Naive thymus-derived CD4-positive, alpha-beta T cell (primary cell): Measurements from ENCODE around the gene APOB. TPM values are rescaled to one million over a fixed set of nuclear protein-coding genes. Genes with fewer than 3 reads are reported as not detected.

Experiments used
- ATAC-seq: fragments of 150-1000 bp; cut with Tn5 transposase; 2 replicates; pipeline ENCODE4 v1.10.0; 2021; ENCODE audit warnings: mild to moderate bottlenecking, moderate library complexity
- CTCF ChIA-PET: fragments of 350-600 bp; sonication (Branson Sonifier 250); formaldehyde crosslinking; loops from one replicate; lab custom pipeline; 2021; ENCODE audit warnings: antibody characterized with exemption; lab: Charles Lee
- POLR2A ChIA-PET: fragments of 350-600 bp; sonication (Branson Sonifier 250); formaldehyde crosslinking; loops from one replicate; lab custom pipeline; 2021; ENCODE audit warnings: antibody characterized with exemption, inconsistent platforms; lab: Charles Lee
- DNase-seq, 9 donors: peaks; one replicate each; pipeline versions ENCODE4 v3.0.0 to v3.0.0-alpha.2; 2020 to 2022; ENCODE audit warnings: mixed read lengths in 1 of 9
- H3K27ac ChIP-seq: one replicate; pipeline ENCODE4 v1.7.0; 2013; ENCODE audit warnings: mild to moderate bottlenecking, low read depth, low read length, moderate library complexity
- H3K27me3 ChIP-seq, 2 donors: one replicate each; pipeline ENCODE4 v1.7.0; 2013; ENCODE audit warnings: low read length in 2 of 2, mild to moderate bottlenecking in 2 of 2, moderate library complexity in 2 of 2; ENCODE audit not compliant: control insufficient read depth in 2 of 2, insufficient read depth in 2 of 2
- H3K36me3 ChIP-seq, 3 experiments: 1 replicate in 2 of 3; 2 replicates in 1 of 3; pipeline ENCODE4 v1.7.0; 2013; ENCODE audit warnings: low read length in 3 of 3, mild to moderate bottlenecking in 3 of 3, moderate library complexity in 1 of 3; ENCODE audit not compliant: insufficient read depth in 3 of 3, control insufficient read depth in 2 of 3
- H3K4me1 ChIP-seq, 2 donors: one replicate each; pipeline ENCODE4 v1.7.0; 2013; ENCODE audit warnings: low read length in 2 of 2, mild to moderate bottlenecking in 2 of 2, moderate library complexity in 1 of 2; ENCODE audit not compliant: control insufficient read depth in 2 of 2, insufficient read depth in 2 of 2
- H3K4me3 ChIP-seq: 2 replicates; pipeline ENCODE4 v1.7.0; 2013; ENCODE audit warnings: mild to moderate bottlenecking, low read length
- H3K9me3 ChIP-seq, 3 experiments: 1 replicate in 2 of 3; 2 replicates in 1 of 3; pipeline ENCODE4 v1.7.0; 2013; ENCODE audit warnings: low read length in 3 of 3; ENCODE audit not compliant: control insufficient read depth in 2 of 3
- H3K27ac Mint-ChIP-seq, 9 donors: one replicate each; pipeline ENCODE4 v1.8.0; 2020 to 2022; ENCODE audit warnings: mixed read lengths in 9 of 9, mild to moderate bottlenecking in 8 of 9, moderate library complexity in 5 of 9, inconsistent platforms in 2 of 9
- H3K27me3 Mint-ChIP-seq, 5 donors: one replicate each; pipeline ENCODE4 v1.8.0; 2021 to 2022; ENCODE audit warnings: mixed read lengths in 5 of 5, mild to moderate bottlenecking in 1 of 5
- H3K36me3 Mint-ChIP-seq, 5 donors: one replicate each; pipeline ENCODE4 v1.8.0; 2020 to 2022; ENCODE audit warnings: mixed read lengths in 5 of 5, mild to moderate bottlenecking in 3 of 5, inconsistent platforms in 1 of 5
- H3K4me1 Mint-ChIP-seq, 7 donors: one replicate each; pipeline ENCODE4 v1.8.0; 2020 to 2022; ENCODE audit warnings: mixed read lengths in 7 of 7, mild to moderate bottlenecking in 3 of 7, inconsistent platforms in 1 of 7
- H3K4me3 Mint-ChIP-seq, 10 donors: one replicate each; pipeline ENCODE4 v1.8.0; 2020 to 2022; ENCODE audit warnings: mild to moderate bottlenecking in 10 of 10, mixed read lengths in 10 of 10, moderate library complexity in 6 of 10, inconsistent platforms in 2 of 10
- H3K9me3 Mint-ChIP-seq, 11 donors: one replicate each; pipeline ENCODE4 v1.8.0; 2020 to 2022; ENCODE audit warnings: mixed read lengths in 11 of 11, mild to moderate bottlenecking in 4 of 11, inconsistent platforms in 1 of 11, moderate library complexity in 1 of 11
- intact Hi-C, 2 donors: fragments of 100-400 bp; cut with micrococcal nuclease; formaldehyde crosslinking; loops; one replicate each; pipeline ENCODE4 v1.15.1; 2023
- polyA plus RNA-seq, 2 donors: library from polyadenylated mRNA; unstranded; fragments of 300-500 nt; fragmentation: Illumina TruSeq; gene quantifications; one replicate each; pipeline ENCODE4 v1.2.3, GENCODE V29; 2021
- total RNA-seq, 6 experiments: library from RNA in 5 of 6; stranded (reverse) in 5 of 6; gene quantifications; 1 replicate in 5 of 6; 2 replicates in 1 of 6; pipeline ENCODE4 v1.2.3 and lab custom pipeline; 2021 to 2026

APOB gene
- total and polyA plus RNA-seq, 7 experiments from 2014 or later, result not detected

GRCh38 chr2:21070341-21071257 is 26.7 kb upstream of the APOB start:
- CTCF ChIA-PET, result no interaction called here
- Histone ChIP-seq H3K9me3 (no peaks in the 10 kb centered on the region), H3K4me3 (no peak overlapping the region), H3K36me3 (no peaks in the 10 kb centered on the region), H3K27ac (no peak overlapping the region), H3K4me1 (no peaks in the 10 kb centered on the region), H3K27me3 (no peaks in the 10 kb centered on the region)
- Mint-ChIP-seq H3K27ac (no peak overlapping the region), H3K9me3 (peaks cover 0 to 2% (median 0%) of the 10 kb centered on the region in 11 donors), H3K4me1 (peaks cover 0 to 2% (median 0%) of the 10 kb centered on the region in 7 donors), H3K4me3 (no peak overlapping the region), H3K27me3 (peaks cover 3 to 28% (median 6%) of the 10 kb centered on the region in 5 donors), H3K36me3 (no peaks in the 10 kb centered on the region)
- no peak for ATAC-seq
- POLR2A ChIA-PET, result no interaction called here
- intact Hi-C loops, result no loop called here
- DNase-seq, result no peak

- Mint-ChIP-seq H3K27ac (no peak overlapping the region), H3K27me3 (peaks cover 3 to 28% (median 5%) of the 10 kb centered on the region in 5 donors), H3K36me3 (no peaks in the 10 kb centered on the region), H3K4me1 (peaks cover 0 to 2% (median 0%) of the 10 kb centered on the region in 7 donors), H3K4me3 (no peak overlapping the region), H3K9me3 (peaks cover 0 to 2% (median 0%) of the 10 kb centered on the region in 11 donors)
- no peak for ATAC-seq
- ChIA-PET CTCF (no interaction called here), POLR2A (no interaction called here)
- no peak overlapping the region for H3K4me3 ChIP-seq
- H3K36me3 ChIP-seq, result no peaks in the 10 kb centered on the region
- intact Hi-C loops, result no loop called here
- no peak overlapping the region for H3K27ac ChIP-seq
- H3K27me3 ChIP-seq, result no peaks in the 10 kb centered on the region
- H3K9me3 ChIP-seq, result no peaks in the 10 kb centered on the region
- no peak for DNase-seq
- no peaks in the 10 kb centered on the region for H3K4me1 ChIP-seq
These were observed 26.0 kb upstream of the APOB start for GRCh38 chr2:21069746-21070340.

- H3K36me3 ChIP-seq, result no peaks in the 10 kb centered on the region
- intact Hi-C loops, result no loop called here
- Mint-ChIP-seq H3K27me3 (peaks cover 3 to 28% (median 5%) of the 10 kb centered on the region in 5 donors), H3K27ac (no peak overlapping the region), H3K36me3 (no peaks in the 10 kb centered on the region), H3K4me3 (no peak overlapping the region), H3K9me3 (peaks cover 0 to 2% (median 0%) of the 10 kb centered on the region in 11 donors), H3K4me1 (peaks cover 0 to 2% (median 0%) of the 10 kb centered on the region in 7 donors)
- ChIA-PET CTCF (no interaction called here), POLR2A (no interaction called here)
- no peak overlapping the region for H3K27ac ChIP-seq
- no peak overlapping the region for H3K4me3 ChIP-seq
- no peaks in the 10 kb centered on the region for H3K27me3 ChIP-seq
- no peak for DNase-seq
- ATAC-seq, result no peak
- no peaks in the 10 kb centered on the region for H3K9me3 ChIP-seq
- H3K4me1 ChIP-seq, result no peaks in the 10 kb centered on the region
These were observed 24.1 kb upstream of the APOB start for GRCh38 chr2:21067859-21068537.

GRCh38 chr2:21067125-21067524 is 23.3 kb upstream of the APOB start:
- H3K27ac Mint-ChIP-seq, result no peak overlapping the region
- DNase-seq (no peak), ATAC-seq (no peak)
- intact Hi-C loops, result no loop called here
- Histone ChIP-seq H3K4me1 (no peaks in the 10 kb centered on the region), H3K4me3 (no peak overlapping the region), H3K27me3 (no peaks in the 10 kb centered on the region), H3K9me3 (no peaks in the 10 kb centered on the region), H3K27ac (no peak overlapping the region), H3K36me3 (no peaks in the 10 kb centered on the region)
- H3K4me1 Mint-ChIP-seq, result peaks cover 0 to 2% (median 0%) of the 10 kb centered on the region in 7 donors
- CTCF ChIA-PET, result no interaction called here
- peaks cover 3 to 28% (median 5%) of the 10 kb centered on the region in 5 donors for H3K27me3 Mint-ChIP-seq
- POLR2A ChIA-PET, result no interaction called here
- H3K4me3 Mint-ChIP-seq, result no peak overlapping the region
- peaks cover 0 to 2% (median 0%) of the 10 kb centered on the region in 11 donors for H3K9me3 Mint-ChIP-seq
- H3K36me3 Mint-ChIP-seq, result no peaks in the 10 kb centered on the region

GRCh38 chr2:21059885-21060610 is 16.2 kb upstream of the APOB start:
- intact Hi-C loops, result no loop called here
- H3K36me3 ChIP-seq, result no peaks in the 10 kb centered on the region
- H3K4me1 ChIP-seq, result no peaks in the 10 kb centered on the region
- H3K4me1 Mint-ChIP-seq, result no peaks in the 10 kb centered on the region
- H3K9me3 ChIP-seq, result peaks cover 0 to 4% (median 0%) of the 10 kb centered on the region in 3 experiments
- peaks cover 0 to 5% (median 0%) of the 10 kb centered on the region in 11 donors for H3K9me3 Mint-ChIP-seq
- H3K27me3 Mint-ChIP-seq, result peaks cover 0 to 25% (median 7%) of the 10 kb centered on the region in 5 donors
- no peaks in the 10 kb centered on the region for H3K36me3 Mint-ChIP-seq
- ChIA-PET POLR2A (no interaction called here), CTCF (no interaction called here)
- ATAC-seq, result no peak
- no peak overlapping the region for H3K4me3 Mint-ChIP-seq
- no peak overlapping the region for H3K27ac ChIP-seq
- no peak overlapping the region for H3K4me3 ChIP-seq
- H3K27me3 ChIP-seq, result no peaks in the 10 kb centered on the region
- DNase-seq, result no peak
- no peak overlapping the region for H3K27ac Mint-ChIP-seq

- Mint-ChIP-seq H3K36me3 (no peaks in the 10 kb centered on the region), H3K27ac (no peak overlapping the region), H3K4me1 (no peaks in the 10 kb centered on the region), H3K9me3 (peaks cover 0 to 5% (median 0%) of the 10 kb centered on the region in 11 donors), H3K27me3 (peaks cover 0 to 30% (median 10%) of the 10 kb centered on the region in 5 donors), H3K4me3 (no peak overlapping the region)
- intact Hi-C loops, result no loop called here
- ChIA-PET POLR2A (no interaction called here), CTCF (interaction anchor here (0.7 kb wide), 1 partner anchor 109 kb away, joined by 4 read pairs; no protein-coding TSS in a partner anchor)
- H3K36me3 ChIP-seq, result no peaks in the 10 kb centered on the region
- H3K27me3 ChIP-seq, result no peaks in the 10 kb centered on the region
- H3K4me3 ChIP-seq, result no peak overlapping the region
- DNase-seq (no peak), ATAC-seq (no peak)
- H3K9me3 ChIP-seq, result peaks cover 0 to 4% (median 0%) of the 10 kb centered on the region in 3 experiments
- H3K4me1 ChIP-seq, result no peaks in the 10 kb centered on the region
- no peak overlapping the region for H3K27ac ChIP-seq
These were observed 13.2 kb upstream of the APOB start for GRCh38 chr2:21057097-21057496.
